ENCODE data around the gene FRMD8. TPM values are rescaled to one million over a fixed set of nuclear protein-coding genes. Genes with fewer than 3 reads are reported as not detected.

The FRMD8 gene
- total and polyA plus RNA-seq, 2 of the 4 experiments (the other 2 are of a cell fraction), result 11.3 to 19.8 TPM

GRCh38 chr11:65428578-65429067, 42.2 kb downstream of the FRMD8 start:
- Histone ChIP-seq H2BK120ac (ENCODE audit: low read depth, low read length) (no peak overlapping the region), H3K4me1 (ENCODE audit: control insufficient read depth, insufficient read depth, low read length) (no peaks in the 10 kb centered on the region), H3K27me3 (ENCODE audit: control insufficient read depth, insufficient read depth, low read length) (no peaks in the 10 kb centered on the region), H4K20me1 (ENCODE audit: insufficient read depth, low read length) (peaks cover 97% of the 10 kb centered on the region), H2BK15ac (ENCODE audit: low read depth, low read length) (no peak overlapping the region), H3K4ac (ENCODE audit: low read depth, low read length) (no peak overlapping the region), H3K56ac (ENCODE audit: extremely low read depth, insufficient read depth, low read length) (0 out of 2 replicates have a peak overlapping the region, but pooled peaks have one; percentile 5), H2BK5ac (ENCODE audit: low read depth, low read length, poor library complexity, severe bottlenecking) (peak overlapping the region; percentile 52), H3K14ac (replicated peaks; ENCODE audit: low read depth, low read length) (peak overlapping the region; percentile 54; the same call in 1 of the 2 replicates), H3K4me3 (ENCODE audit: insufficient read depth, low read depth, low read length) (peak overlapping the region; percentile 92), H3K18ac (ENCODE audit: low read depth, low read length) (no peak overlapping the region), H2AK9ac (replicated peaks; ENCODE audit: low read depth, low read length, poor library complexity) (no peak overlapping the region), H3K27ac (ENCODE audit: insufficient read depth, low read length) (no peak overlapping the region), H4K5ac (ENCODE audit: low read depth, low read length) (no peak overlapping the region), H2BK20ac (ENCODE audit: low read depth, low read length) (no peak overlapping the region), H3K9ac (ENCODE audit: low read depth, low read length) (peak overlapping the region; percentile 66), H3K4me2 (ENCODE audit: low read depth, low read length) (peak overlapping the region; percentile 82), H2AFZ (replicated peaks; ENCODE audit: low read length, poor library complexity) (no peak overlapping the region), H3K23ac (ENCODE audit: low read depth, low read length) (peak overlapping the region; percentile 83), H3K79me1 (ENCODE audit: low read depth in 1 of 2, low read length in 2 of 2) (peaks cover 0 to 17% of the 10 kb centered on the region in 2 experiments; a peak in 2 of 4 replicates), H3K36me3 (ENCODE audit: control insufficient read depth, insufficient read depth, low read length) (peaks cover 38% of the 10 kb centered on the region), H3K9me3 (ENCODE audit: control insufficient read depth, insufficient read depth, low read length) (no peaks in the 10 kb centered on the region), H2AK5ac (ENCODE audit: low read depth, low read length) (no peak overlapping the region), H4K91ac (ENCODE audit: insufficient read depth, low read depth, low read length) (no peak overlapping the region), H3K9me1 (ENCODE audit: insufficient read depth, low read length) (no peaks in the 10 kb centered on the region; the same call in 1 of the 2 replicates), H4K8ac (ENCODE audit: low read depth in 2 of 2, low read length in 2 of 2) (no peak overlapping the region)
- TF ChIP-seq MAZ (IDR thresholded peaks at IDR 0.05; ENCODE audit: borderline replicate concordance, low read depth, low read length) (no peak), POLR2A (IDR thresholded peaks at IDR 0.05; ENCODE audit: low read depth, low read length) (peak; percentile 17; the same call in 1 of the 2 replicates)
- dilution Hi-C loops (cut with HindIII; ENCODE audit: low sequenced_read_pairs, unreplicated experiment) (no loop called here), intact Hi-C loops (cut with micrococcal nuclease) (no loop called here), in situ Hi-C loops (cut with MboI; ENCODE audit: low sequenced_read_pairs) (no loop called here)
- ChIA-PET POLR2A (ENCODE audit: unreplicated experiment) (no interaction called here), CTCF (no interaction called here)
- BruUV-seq (replicated peaks), result no TSS peak
- 80% methylated on average over 1 of the region's 5 CpGs; no CpG with 5 or more reads in 1 of the 2 experiments for WGBS, 2 experiments (ENCODE audit: extremely low coverage in 2 of 2, insufficient read length in 1 of 2)
- DNase-seq (no peak), ATAC-seq (ENCODE audit: low read depth) (no peak)

Measured in IMR-90 (cell line).